ENCODE measurements around the gene TNS3. TPM values are rescaled to one million over a fixed set of nuclear protein-coding genes. Genes with fewer than 3 reads are reported as not detected.

Gene TNS3
- total and polyA plus RNA-seq, 9 of the 15 experiments (the other 6 are each of a cell fraction or from before 2014, with no cell fraction given) = 0.20 TPM; not detected in 8

GRCh38 chr7:47552621-47553020 is 29.3 kb downstream of the TNS3 start:
- 0% methylated on average over 3 of the region's 3 CpGs for WGBS (ENCODE audit: insufficient coverage, low coverage, missing lambda C conversion rate)
- H3K9ac ChIP-seq (ENCODE audit: insufficient read depth in 1 of 2, low read depth in 2 of 2, low read length in 2 of 2) = no peak overlapping the region
- H3K79me2 ChIP-seq (ENCODE audit: control insufficient read depth, insufficient read depth, low read length) = no peaks in the 10 kb centered on the region
- no peaks in the 10 kb centered on the region for H3K36me3 ChIP-seq (ENCODE audit: control insufficient read depth, insufficient read depth, low read length)
- ChIA-PET POLR2A (interaction anchor here (1.2 kb wide), 1 partner anchor 9 kb away, joined by 3 read pairs; no protein-coding TSS in a partner anchor), CTCF (ENCODE audit: low intra/inter-chr PET ratio) (no interaction called here)
- FAIRE-seq = no peak
- intact Hi-C loops (cut with micrococcal nuclease) = no loop called here
- in situ Hi-C loops (cut with MboI) = no loop called here
- no peak overlapping the region for H3K4me2 ChIP-seq (ENCODE audit: insufficient read depth, low read length)
- no peak for DNase-seq (ENCODE audit: extremely low read depth in 1 of 4, low spot score in 3 of 4)
- H4K20me1 ChIP-seq (replicated peaks; ENCODE audit: control insufficient read depth, insufficient read depth, low read length) = no peaks in the 10 kb centered on the region
- H3K9me3 ChIP-seq (replicated peaks; ENCODE audit: control insufficient read depth, insufficient read depth, low read depth, low read length) = no peaks in the 10 kb centered on the region
- no peaks in the 10 kb centered on the region for H3K9me1 ChIP-seq (ENCODE audit: control insufficient read depth, insufficient read depth, low read length)
- no TSS peak for BruUV-seq (replicated peaks)
- H2AFZ ChIP-seq (ENCODE audit: low read depth, low read length) = no peak overlapping the region
- H3K4me3 ChIP-seq = no peak overlapping the region
- peaks cover 3 to 32% of the 10 kb centered on the region in 2 experiments for H3K27me3 ChIP-seq (ENCODE audit: control insufficient read depth in 2 of 2, insufficient read depth in 2 of 2, low read length in 2 of 2)
- H3K27ac ChIP-seq (ENCODE audit: extremely low read depth, low read depth, low read length) = no peak overlapping the region
- ATAC-seq = no peak
- TF ChIP-seq ZNF140 (CRISPR knock-in tag; IDR thresholded peaks at IDR 0.05) = no peak
- TF ChIP-seq NKRF (IDR thresholded peaks at IDR 0.05; ENCODE audit: borderline replicate concordance) = no peak
- TF ChIP-seq POLR2G (IDR thresholded peaks at IDR 0.05; ENCODE audit: low read depth, low read length) = no peak
- TF ChIP-seq ZSCAN32 (CRISPR knock-in tag; IDR thresholded peaks at IDR 0.05) = no peak
- no peak for TF ChIP-seq ZBTB12 (CRISPR knock-in tag; IDR thresholded peaks at IDR 0.05)
- no peaks in the 10 kb centered on the region for H3K4me1 ChIP-seq (replicated peaks in 1 of 2; ENCODE audit: control insufficient read depth in 2 of 2, insufficient read depth in 2 of 2, low read length in 2 of 2)
